Measurements from ENCODE around the gene KPNA6.

DNA sequence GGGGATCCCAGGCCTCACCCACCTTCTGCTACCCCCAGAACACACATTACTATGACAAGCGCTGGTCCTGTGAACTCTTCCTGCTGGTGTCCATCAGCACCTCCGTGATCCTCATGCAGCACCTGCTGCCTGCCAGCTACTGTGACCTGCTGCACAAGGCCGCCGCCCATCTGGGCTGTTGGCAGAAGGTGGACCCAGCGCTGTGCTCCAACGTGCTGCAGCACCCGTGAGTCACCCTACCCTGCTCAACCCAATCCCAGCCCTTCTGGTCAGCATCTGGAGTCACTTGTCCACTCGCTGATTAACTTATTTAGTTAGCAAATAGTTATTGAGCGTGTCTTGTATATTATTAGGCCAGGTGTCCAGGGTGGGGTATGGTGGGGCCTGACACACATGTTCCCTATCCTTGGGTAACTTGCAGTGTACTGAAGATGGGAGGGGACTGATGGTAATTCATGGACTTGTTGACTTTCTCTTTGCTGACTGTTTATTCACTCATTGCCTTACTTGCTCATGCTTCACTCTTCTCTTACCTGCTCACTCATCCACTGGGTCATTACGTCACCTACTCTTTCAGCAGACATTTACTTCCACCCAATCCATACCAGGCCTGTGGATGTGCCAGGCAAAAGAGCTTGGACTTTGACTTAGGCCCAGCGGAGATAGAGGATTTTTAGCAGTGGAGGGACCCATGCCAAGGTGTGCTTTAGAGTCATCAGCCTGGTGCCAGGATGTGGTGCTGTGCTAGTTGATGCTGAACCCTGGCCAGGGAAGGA lies 12.9 kb upstream of the KPNA6 start:
- no peak for TF ChIP-seq EZH2 (IDR thresholded peaks at IDR 0.05; ENCODE audit: borderline replicate concordance, low read depth, low read length, severe bottlenecking)
- TF ChIP-seq, protein P1, sequence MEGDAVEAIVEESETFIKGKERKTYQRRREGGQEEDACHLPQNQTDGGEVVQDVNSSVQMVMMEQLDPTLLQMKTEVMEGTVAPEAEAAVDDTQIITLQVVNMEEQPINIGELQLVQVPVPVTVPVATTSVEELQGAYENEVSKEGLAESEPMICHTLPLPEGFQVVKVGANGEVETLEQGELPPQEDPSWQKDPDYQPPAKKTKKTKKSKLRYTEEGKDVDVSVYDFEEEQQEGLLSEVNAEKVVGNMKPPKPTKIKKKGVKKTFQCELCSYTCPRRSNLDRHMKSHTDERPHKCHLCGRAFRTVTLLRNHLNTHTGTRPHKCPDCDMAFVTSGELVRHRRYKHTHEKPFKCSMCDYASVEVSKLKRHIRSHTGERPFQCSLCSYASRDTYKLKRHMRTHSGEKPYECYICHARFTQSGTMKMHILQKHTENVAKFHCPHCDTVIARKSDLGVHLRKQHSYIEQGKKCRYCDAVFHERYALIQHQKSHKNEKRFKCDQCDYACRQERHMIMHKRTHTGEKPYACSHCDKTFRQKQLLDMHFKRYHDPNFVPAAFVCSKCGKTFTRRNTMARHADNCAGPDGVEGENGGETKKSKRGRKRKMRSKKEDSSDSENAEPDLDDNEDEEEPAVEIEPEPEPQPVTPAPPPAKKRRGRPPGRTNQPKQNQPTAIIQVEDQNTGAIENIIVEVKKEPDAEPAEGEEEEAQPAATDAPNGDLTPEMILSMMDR (IDR thresholded peaks at IDR 0.05; ENCODE audit: borderline replicate concordance, extremely low read depth, low read length, poor library complexity, severe bottlenecking), result no peak
